Hepatocyte (in vitro differentiated cells): ENCODE results near the gene STK32B.

ENCODE experiments used
- EZH2 ChIP-seq: fragments of 200-600 bp; sonication (generic); IDR thresholded peaks from 2 replicates; pipeline ENCODE4 v1.6.1; 2016; ENCODE audit warnings: antibody characterized with exemption, mild to moderate bottlenecking, borderline replicate concordance
- EZH2phosphoT487 ChIP-seq: fragments of 200-600 bp; sonication (generic); IDR thresholded peaks from one replicate; pipeline ENCODE4 v1.6.1; 2018; ENCODE audit warnings: antibody characterized with exemption, mild to moderate bottlenecking, low read depth, moderate library complexity; ENCODE audit not compliant: unreplicated experiment, severe bottlenecking
- TF ChIP-seq, protein P1 (sequence below): fragments of 200-600 bp; sonication (generic); IDR thresholded peaks from 2 replicates; pipeline ENCODE4 v1.5.1; 2016; ENCODE audit warnings: antibody characterized with exemption, mild to moderate bottlenecking; ENCODE audit not compliant: poor library complexity

DNA sequence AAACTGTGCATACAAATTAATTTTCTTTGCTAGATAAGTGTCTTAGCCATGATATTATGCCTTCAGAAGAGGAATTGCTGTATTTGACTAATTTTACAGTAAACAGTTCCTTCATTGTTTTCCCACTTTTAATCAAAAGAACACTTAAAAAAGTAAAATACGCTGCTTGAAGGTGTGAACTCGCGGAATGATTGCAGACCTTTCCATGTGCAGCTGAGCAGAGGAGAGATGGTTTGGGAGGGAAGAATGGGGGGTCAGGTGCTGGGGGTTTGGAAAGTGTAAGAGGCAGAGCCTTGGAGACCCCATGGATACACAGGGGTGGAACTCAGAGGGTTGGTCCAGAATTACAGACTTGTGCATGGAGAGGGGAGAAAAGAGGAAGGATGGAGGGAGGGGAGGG lies 47.4 kb upstream of the STK32B start:
- TF ChIP-seq, protein P1, sequence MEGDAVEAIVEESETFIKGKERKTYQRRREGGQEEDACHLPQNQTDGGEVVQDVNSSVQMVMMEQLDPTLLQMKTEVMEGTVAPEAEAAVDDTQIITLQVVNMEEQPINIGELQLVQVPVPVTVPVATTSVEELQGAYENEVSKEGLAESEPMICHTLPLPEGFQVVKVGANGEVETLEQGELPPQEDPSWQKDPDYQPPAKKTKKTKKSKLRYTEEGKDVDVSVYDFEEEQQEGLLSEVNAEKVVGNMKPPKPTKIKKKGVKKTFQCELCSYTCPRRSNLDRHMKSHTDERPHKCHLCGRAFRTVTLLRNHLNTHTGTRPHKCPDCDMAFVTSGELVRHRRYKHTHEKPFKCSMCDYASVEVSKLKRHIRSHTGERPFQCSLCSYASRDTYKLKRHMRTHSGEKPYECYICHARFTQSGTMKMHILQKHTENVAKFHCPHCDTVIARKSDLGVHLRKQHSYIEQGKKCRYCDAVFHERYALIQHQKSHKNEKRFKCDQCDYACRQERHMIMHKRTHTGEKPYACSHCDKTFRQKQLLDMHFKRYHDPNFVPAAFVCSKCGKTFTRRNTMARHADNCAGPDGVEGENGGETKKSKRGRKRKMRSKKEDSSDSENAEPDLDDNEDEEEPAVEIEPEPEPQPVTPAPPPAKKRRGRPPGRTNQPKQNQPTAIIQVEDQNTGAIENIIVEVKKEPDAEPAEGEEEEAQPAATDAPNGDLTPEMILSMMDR, result no peak
- TF ChIP-seq EZH2phosphoT487 (no peak), EZH2 (no peak)
